HCT116 (cell line): Measurements from ENCODE around the gene TBC1D8.

Experiments used
- EZH2 ChIP-seq: fragments of 200-600 bp; sonication (generic); IDR thresholded peaks from 2 replicates; pipeline ENCODE4 v1.6.1; 2017; ENCODE audit warnings: antibody characterized with exemption, mixed run types
- EZH2phosphoT487 ChIP-seq: fragments of 200-600 bp; IDR thresholded peaks from 2 replicates; pipeline ENCODE4 v1.6.1; 2018; ENCODE audit warnings: antibody characterized with exemption, borderline replicate concordance
- JUND ChIP-seq: IDR thresholded peaks from 2 replicates; pipeline ENCODE4 v1.6.1; 2012
- POLR2AphosphoS5 ChIP-seq: IDR thresholded peaks from 2 replicates; pipeline ENCODE4 v1.6.1; 2011; ENCODE audit warnings: mild to moderate bottlenecking, low read depth, low read length, moderate library complexity
- SIN3A ChIP-seq: IDR thresholded peaks from 2 replicates; pipeline ENCODE4 v1.6.1; 2012; ENCODE audit warnings: low read depth
- TF ChIP-seq, protein P1 (sequence below), 3 experiments: fragments of 200-600 bp in 1 of 3; sonication (generic) in 1 of 3; IDR thresholded peaks in 2 of 3; conservative IDR thresholded peaks in 1 of 3; 2 replicates each; pipeline ENCODE4 v1.5.1; 2012 to 2017; ENCODE audit warnings: low read depth in 2 of 3, low read length in 2 of 3, antibody characterized with exemption in 1 of 3, borderline replicate concordance in 1 of 3, control low read depth in 1 of 3, mild to moderate bottlenecking in 1 of 3, mixed read lengths in 1 of 3, mixed run types in 1 of 3, moderate library complexity in 1 of 3; ENCODE audit not compliant: insufficient read depth in 1 of 3
- TF ChIP-seq, protein P2 (sequence below): IDR thresholded peaks from 2 replicates; pipeline ENCODE4 v1.6.1; 2012

DNA sequence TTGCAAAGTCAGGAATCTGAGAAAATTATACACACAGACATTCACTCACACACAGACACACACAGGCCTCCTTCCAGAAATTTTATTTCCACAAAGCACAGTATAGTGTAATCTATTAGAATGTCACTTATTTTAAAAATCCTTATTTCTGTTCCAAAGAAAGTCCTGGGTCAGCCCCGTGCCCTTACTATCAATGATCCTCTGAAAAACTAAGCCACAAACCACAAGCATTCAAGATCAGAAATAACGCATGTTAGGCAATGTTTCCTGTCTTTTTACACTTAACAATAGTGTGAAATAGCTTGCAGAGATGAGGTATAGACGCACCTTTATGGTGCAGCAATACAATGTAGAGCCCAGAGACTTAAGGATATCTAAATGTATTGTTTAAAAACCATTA is 25.8 kb downstream of the TBC1D8 start:
- TF ChIP-seq SIN3A, result no peak
- TF ChIP-seq, protein P1, sequence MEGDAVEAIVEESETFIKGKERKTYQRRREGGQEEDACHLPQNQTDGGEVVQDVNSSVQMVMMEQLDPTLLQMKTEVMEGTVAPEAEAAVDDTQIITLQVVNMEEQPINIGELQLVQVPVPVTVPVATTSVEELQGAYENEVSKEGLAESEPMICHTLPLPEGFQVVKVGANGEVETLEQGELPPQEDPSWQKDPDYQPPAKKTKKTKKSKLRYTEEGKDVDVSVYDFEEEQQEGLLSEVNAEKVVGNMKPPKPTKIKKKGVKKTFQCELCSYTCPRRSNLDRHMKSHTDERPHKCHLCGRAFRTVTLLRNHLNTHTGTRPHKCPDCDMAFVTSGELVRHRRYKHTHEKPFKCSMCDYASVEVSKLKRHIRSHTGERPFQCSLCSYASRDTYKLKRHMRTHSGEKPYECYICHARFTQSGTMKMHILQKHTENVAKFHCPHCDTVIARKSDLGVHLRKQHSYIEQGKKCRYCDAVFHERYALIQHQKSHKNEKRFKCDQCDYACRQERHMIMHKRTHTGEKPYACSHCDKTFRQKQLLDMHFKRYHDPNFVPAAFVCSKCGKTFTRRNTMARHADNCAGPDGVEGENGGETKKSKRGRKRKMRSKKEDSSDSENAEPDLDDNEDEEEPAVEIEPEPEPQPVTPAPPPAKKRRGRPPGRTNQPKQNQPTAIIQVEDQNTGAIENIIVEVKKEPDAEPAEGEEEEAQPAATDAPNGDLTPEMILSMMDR (IDR thresholded peaks at IDR 0.05 in 2 of 3, conservative IDR thresholded peaks at IDR 0.05 in 1 of 3; ENCODE audit: borderline replicate concordance in 1 of 3, insufficient read depth in 1 of 3, low read depth in 2 of 3, low read length in 2 of 3), result no peak
- no peak for TF ChIP-seq EZH2
- no peak for TF ChIP-seq JUND
- no peak for TF ChIP-seq POLR2AphosphoS5
- no peak for TF ChIP-seq EZH2phosphoT487
- TF ChIP-seq, protein P2, sequence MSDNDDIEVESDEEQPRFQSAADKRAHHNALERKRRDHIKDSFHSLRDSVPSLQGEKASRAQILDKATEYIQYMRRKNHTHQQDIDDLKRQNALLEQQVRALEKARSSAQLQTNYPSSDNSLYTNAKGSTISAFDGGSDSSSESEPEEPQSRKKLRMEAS, result no peak
